Calu3 (cell line): Measurements from ENCODE around the gene SDCBP2. TPM values are rescaled to one million over a fixed set of nuclear protein-coding genes. Genes with fewer than 3 reads are reported as not detected.
A peak's percentile ranks its signal among the peaks of the same experiment; 100 is the strongest.

Experiments
- BruUV-seq: library from RNA; stranded (reverse); fragments of 400-500 nt; replicated peaks from 2 replicates; lab custom pipeline; 2021; lab: Mats Ljungman, UMichigan
- CTCF ChIA-PET: fragments of 300-600 bp; sonication (Branson Sonifier 250); formaldehyde crosslinking; loops from one replicate; lab custom pipeline; 2022; ENCODE audit warnings: antibody characterized with exemption; lab: Charles Lee
- DNase-seq: peaks from one replicate; pipeline ENCODE4 v3.0.0; 2022
- H3K27ac Mint-ChIP-seq: one replicate; pipeline ENCODE4 v1.8.0; 2022; ENCODE audit warnings: mixed read lengths; ENCODE audit not compliant: unreplicated experiment
- H3K27me3 Mint-ChIP-seq: one replicate; pipeline ENCODE4 v1.8.0; 2022; ENCODE audit warnings: mixed read lengths; ENCODE audit not compliant: unreplicated experiment
- H3K36me3 Mint-ChIP-seq: one replicate; pipeline ENCODE4 v1.8.0; 2022; ENCODE audit warnings: mild to moderate bottlenecking, moderate library complexity, mixed read lengths; ENCODE audit not compliant: insufficient read depth, unreplicated experiment
- H3K4me1 Mint-ChIP-seq: one replicate; pipeline ENCODE4 v1.8.0; 2022; ENCODE audit warnings: mild to moderate bottlenecking, low read depth, mixed read lengths; ENCODE audit not compliant: unreplicated experiment
- H3K4me3 Mint-ChIP-seq: one replicate; pipeline ENCODE4 v1.8.0; 2022; ENCODE audit warnings: mild to moderate bottlenecking, low read depth, moderate library complexity, mixed read lengths; ENCODE audit not compliant: unreplicated experiment
- H3K9me3 Mint-ChIP-seq: one replicate; pipeline ENCODE4 v1.8.0; 2022; ENCODE audit warnings: low read depth, mixed read lengths; ENCODE audit not compliant: unreplicated experiment
- intact Hi-C: fragments of 100-400 bp; cut with micrococcal nuclease; formaldehyde crosslinking; loops from one replicate; pipeline ENCODE4 v1.10.0; 2022; ENCODE audit not compliant: unreplicated experiment
- total RNA-seq: library from RNA; stranded (reverse); gene quantifications from 2 replicates; pipeline ENCODE4 v1.2.3, GENCODE V29; 2022
- TF ChIP-seq, protein P1 (sequence below): fragments of 200-600 bp; IDR thresholded peaks from one replicate; pipeline ENCODE4 v1.8.0; 2022; ENCODE audit warnings: antibody characterized with exemption; ENCODE audit not compliant: unreplicated experiment

The SDCBP2 gene
- total RNA-seq, 1 experiment from 2014 or later: 8.2 TPM

GRCh38 chr20:1301031-1301529 is 27.9 kb downstream of the SDCBP2 start:
- peaks cover 9% of the 10 kb centered on the region for H3K4me1 Mint-ChIP-seq
- no peak overlapping the region for H3K27ac Mint-ChIP-seq
- H3K36me3 Mint-ChIP-seq: peaks cover 8% of the 10 kb centered on the region
- H3K27me3 Mint-ChIP-seq: no peaks in the 10 kb centered on the region
- no peak overlapping the region for H3K4me3 Mint-ChIP-seq
- TF ChIP-seq, protein P1, sequence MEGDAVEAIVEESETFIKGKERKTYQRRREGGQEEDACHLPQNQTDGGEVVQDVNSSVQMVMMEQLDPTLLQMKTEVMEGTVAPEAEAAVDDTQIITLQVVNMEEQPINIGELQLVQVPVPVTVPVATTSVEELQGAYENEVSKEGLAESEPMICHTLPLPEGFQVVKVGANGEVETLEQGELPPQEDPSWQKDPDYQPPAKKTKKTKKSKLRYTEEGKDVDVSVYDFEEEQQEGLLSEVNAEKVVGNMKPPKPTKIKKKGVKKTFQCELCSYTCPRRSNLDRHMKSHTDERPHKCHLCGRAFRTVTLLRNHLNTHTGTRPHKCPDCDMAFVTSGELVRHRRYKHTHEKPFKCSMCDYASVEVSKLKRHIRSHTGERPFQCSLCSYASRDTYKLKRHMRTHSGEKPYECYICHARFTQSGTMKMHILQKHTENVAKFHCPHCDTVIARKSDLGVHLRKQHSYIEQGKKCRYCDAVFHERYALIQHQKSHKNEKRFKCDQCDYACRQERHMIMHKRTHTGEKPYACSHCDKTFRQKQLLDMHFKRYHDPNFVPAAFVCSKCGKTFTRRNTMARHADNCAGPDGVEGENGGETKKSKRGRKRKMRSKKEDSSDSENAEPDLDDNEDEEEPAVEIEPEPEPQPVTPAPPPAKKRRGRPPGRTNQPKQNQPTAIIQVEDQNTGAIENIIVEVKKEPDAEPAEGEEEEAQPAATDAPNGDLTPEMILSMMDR: no peak
- CTCF ChIA-PET: no interaction called here
- no peaks in the 10 kb centered on the region for H3K9me3 Mint-ChIP-seq
- intact Hi-C loops: no loop called here
- no TSS peak for BruUV-seq
- DNase-seq: peak; percentile 38

DNA sequence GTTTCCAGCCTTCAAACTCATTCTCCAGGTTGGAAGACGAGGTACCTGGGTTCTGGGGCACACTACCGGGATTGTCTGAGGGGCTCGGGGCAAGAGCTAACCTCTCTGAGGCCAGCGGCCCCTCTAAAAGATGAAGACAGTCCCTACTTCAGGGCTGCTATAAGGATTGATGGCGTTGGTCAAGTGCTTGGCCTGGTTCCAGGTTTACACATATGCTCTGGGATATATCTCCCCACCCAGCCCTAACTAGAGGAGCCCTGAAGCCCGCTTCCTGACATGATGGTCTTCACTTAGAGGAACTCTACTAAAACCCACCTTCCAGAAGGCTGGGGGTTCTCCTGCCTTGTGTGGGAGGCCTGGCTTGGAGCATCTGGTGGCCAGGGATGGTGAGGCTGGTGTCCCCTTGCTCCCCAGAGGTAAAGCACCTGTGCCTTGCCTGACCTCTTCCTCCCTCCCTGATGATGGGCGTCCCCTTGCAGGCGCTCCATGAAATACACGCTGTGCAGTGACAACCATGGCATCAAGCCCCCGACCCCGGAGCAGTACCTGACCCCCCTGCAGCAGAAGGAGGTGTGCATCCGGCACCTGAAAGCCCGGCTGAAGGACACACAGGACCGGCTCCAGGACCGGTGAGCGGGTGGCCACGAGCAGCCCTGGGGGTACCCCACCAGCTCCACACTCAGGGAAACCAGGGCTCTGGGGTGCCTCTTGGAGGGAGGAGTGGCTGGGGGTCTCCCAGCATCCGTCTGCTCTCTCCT is 28.7 kb downstream of the SDCBP2 start:
- H3K4me3 Mint-ChIP-seq: no peak overlapping the region
- intact Hi-C loops: no loop called here
- no peaks in the 10 kb centered on the region for H3K9me3 Mint-ChIP-seq
- peaks cover 9% of the 10 kb centered on the region for H3K4me1 Mint-ChIP-seq
- DNase-seq: no peak
- TF ChIP-seq, protein P1: no peak
- CTCF ChIA-PET: no interaction called here
- H3K36me3 Mint-ChIP-seq: peaks cover 8% of the 10 kb centered on the region
- BruUV-seq: no TSS peak
- no peak overlapping the region for H3K27ac Mint-ChIP-seq
- no peaks in the 10 kb centered on the region for H3K27me3 Mint-ChIP-seq

DNA sequence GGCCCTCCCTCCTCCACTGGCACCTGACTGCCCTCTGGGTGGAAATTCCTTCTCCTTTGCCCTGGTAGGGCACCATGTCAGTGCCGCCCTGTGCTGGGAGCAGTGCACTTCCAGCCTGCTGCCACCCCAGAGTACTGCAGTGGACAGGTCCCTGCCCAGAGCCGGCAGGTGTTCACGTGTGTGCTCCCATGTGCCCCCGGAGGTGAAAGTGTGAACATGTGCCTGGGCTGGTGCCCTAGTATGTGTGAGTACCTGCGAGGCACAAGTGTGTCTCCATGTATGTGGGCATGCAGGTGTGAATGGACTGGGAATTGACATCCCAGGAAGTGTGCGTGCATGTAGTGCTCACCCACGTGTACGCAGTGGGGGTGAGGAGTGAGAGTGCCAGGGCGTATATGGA is 29.4 kb downstream of the SDCBP2 start:
- H3K4me3 Mint-ChIP-seq: no peak overlapping the region
- no peaks in the 10 kb centered on the region for H3K9me3 Mint-ChIP-seq
- intact Hi-C loops: no loop called here
- DNase-seq: peak; percentile 40
- TF ChIP-seq, protein P1: no peak
- H3K4me1 Mint-ChIP-seq: peaks cover 9% of the 10 kb centered on the region
- no TSS peak for BruUV-seq
- CTCF ChIA-PET: no interaction called here
- H3K27ac Mint-ChIP-seq: no peak overlapping the region
- H3K27me3 Mint-ChIP-seq: no peaks in the 10 kb centered on the region
- H3K36me3 Mint-ChIP-seq: peaks cover 8% of the 10 kb centered on the region

GRCh38 chr20:1298888-1299511 is 29.9 kb downstream of the SDCBP2 start:
- Mint-ChIP-seq H3K9me3 (no peaks in the 10 kb centered on the region), H3K27ac (no peak overlapping the region), H3K36me3 (peaks cover 8% of the 10 kb centered on the region), H3K27me3 (no peaks in the 10 kb centered on the region), H3K4me1 (peaks cover 9% of the 10 kb centered on the region), H3K4me3 (no peak overlapping the region)
- CTCF ChIA-PET: no interaction called here
- intact Hi-C loops: no loop called here
- DNase-seq: no peak
- no TSS peak for BruUV-seq
- TF ChIP-seq, protein P1: no peak
